Esophagus muscularis mucosa (tissue), 4 donors: ENCODE measurements around the gene PPP1R12B. TPM values are rescaled to one million over a fixed set of nuclear protein-coding genes. Genes with fewer than 3 reads are reported as not detected.
"Not testable (repeated sequence)": the region's sequence is repeated elsewhere in the genome, so short reads cannot be mapped to it uniquely, and the experiment has no call there.

Experiments
- DNase-seq: peaks from one replicate; pipeline ENCODE4 v3.0.0-alpha.2; 2017; ENCODE audit errors: extremely low spot score
- H3K27ac ChIP-seq, 4 donors: fragments of 200-600 bp; sonication (generic); replicated peaks in 1 of 4; 1 replicate in 3 of 4; 2 replicates in 1 of 4; pipeline ENCODE4 v1.5.1; 2016 to 2019; ENCODE audit warnings: mild to moderate bottlenecking in 1 of 4
- H3K27me3 ChIP-seq, 4 donors: fragments of 200-600 bp; sonication (generic); one replicate each; pipeline versions ENCODE4 v1.5.1 to v1.6.0; 2016 to 2019
- H3K36me3 ChIP-seq, 4 donors: fragments of 200-600 bp; sonication (generic); one replicate each; pipeline ENCODE4 v1.5.1; 2016 to 2019
- H3K4me1 ChIP-seq, 4 donors: fragments of 200-600 bp; sonication (generic); one replicate each; pipeline ENCODE4 v1.5.1; 2016 to 2019
- H3K4me3 ChIP-seq, 4 donors: fragments of 200-600 bp; sonication (generic); 1 replicate in 2 of 4; 2 replicates in 2 of 4; pipeline ENCODE4 v1.5.1; 2016 to 2019; ENCODE audit warnings: mild to moderate bottlenecking in 4 of 4, moderate library complexity in 1 of 4
- H3K9me3 ChIP-seq, 4 donors: fragments of 200-600 bp; sonication (generic); 1 replicate in 3 of 4; 2 replicates in 1 of 4; pipeline ENCODE4 v1.5.1; 2016 to 2019
- CTCF ChIP-seq, 3 experiments: fragments of 200-600 bp in 2 of 3; fragments of 450-650 bp in 1 of 3; sonication (generic) in 2 of 3; IDR thresholded peaks; one replicate each; pipeline ENCODE4 v1.5.1; 2017 to 2019; ENCODE audit warnings: antibody characterized with exemption in 3 of 3, mild to moderate bottlenecking in 2 of 3, moderate library complexity in 1 of 3
- EP300 ChIP-seq: sonication (generic); formaldehyde crosslinking; IDR thresholded peaks from one replicate; pipeline ENCODE4 v1.6.1; 2017; ENCODE audit warnings: antibody characterized with exemption
- POLR2A ChIP-seq: fragments of 450-650 bp; IDR thresholded peaks from one replicate; pipeline ENCODE4 v1.6.1; 2017; ENCODE audit warnings: antibody characterized with exemption, moderate library complexity, mild to moderate bottlenecking, low read depth
- POLR2AphosphoS5 ChIP-seq, 2 donors: sonication (generic); formaldehyde crosslinking; IDR thresholded peaks; one replicate each; pipeline ENCODE4 v1.6.1; 2017; ENCODE audit warnings: antibody characterized with exemption in 2 of 2
- WGBS: methylation state at CpG from one replicate; pipeline ENCODE4 v1.1.5; 2018; 5-methylcytosine and 5-hydroxymethylcytosine counted together
- intact Hi-C: fragments of 100-400 bp; cut with DNase I; formaldehyde crosslinking; loops from one replicate; pipeline ENCODE4 v1.15.1; 2023
- total RNA-seq, 4 donors: library from RNA; depleted of rRNA; stranded (reverse); fragments of >200 nt; gene quantifications; one replicate each; pipeline versions ENCODE4 v1.1.0 to v1.2.1, GENCODE V29; 2016

PPP1R12B gene
- total RNA-seq, 4 donors from 2014 or later: 692 to 1,262 (median 949) TPM

- peak overlapping the region; percentile 62 to 92 (median 81) for H3K27ac ChIP-seq
- H3K27me3 ChIP-seq, DNase-seq, H3K9me3 ChIP-seq, H3K36me3 ChIP-seq, intact Hi-C loops: not testable (repeated sequence)
- 56% methylated on average over 4 of the region's 4 CpGs for WGBS
- peak in 1 of 2 donors; percentile 29 for TF ChIP-seq POLR2AphosphoS5 (IDR thresholded peaks at IDR 0.05)
- peak overlapping the region in 2 of 4 donors; percentile 7 to 11 for H3K4me3 ChIP-seq
- H3K4me1 ChIP-seq: peaks cover 52 to 97% (median 92%) of the 10 kb centered on the region in 4 donors
Measured at GRCh38 chr1:202554619-202555018, 206.1 kb downstream of the PPP1R12B start.

DNA sequence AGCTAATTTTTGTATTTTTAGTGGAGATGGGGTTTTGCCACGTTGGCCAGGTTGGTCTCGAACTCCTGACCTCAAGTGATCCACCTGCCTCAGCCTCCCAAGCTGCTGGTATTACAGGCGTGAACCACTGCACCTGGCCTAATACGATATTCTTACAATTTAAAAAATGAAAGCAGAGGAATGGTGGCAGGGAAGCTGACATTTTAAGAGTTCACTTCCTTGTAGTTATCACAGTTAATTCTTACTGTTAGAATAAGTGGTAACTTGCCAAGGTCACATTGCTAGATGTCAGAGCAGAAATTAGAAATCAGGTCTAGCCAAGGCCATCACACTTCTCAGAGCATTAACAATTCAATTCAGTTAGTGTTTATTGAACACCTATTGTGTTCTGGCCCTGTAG lies 207.5 kb downstream of the PPP1R12B start:
- Histone ChIP-seq H3K27ac (peak overlapping the region; percentile 67 to 92 (median 81)), H3K4me1 (peaks cover 65 to 95% (median 93%) of the 10 kb centered on the region in 4 donors)
- H3K27me3 ChIP-seq, H3K4me3 ChIP-seq, H3K36me3 ChIP-seq, DNase-seq, intact Hi-C loops, H3K9me3 ChIP-seq: not testable (repeated sequence)
- 63% methylated on average over 4 of the region's 4 CpGs for WGBS

- H3K9me3 ChIP-seq, H3K36me3 ChIP-seq, H3K4me3 ChIP-seq, DNase-seq, H3K27me3 ChIP-seq, intact Hi-C loops: not testable (repeated sequence)
- Histone ChIP-seq H3K27ac (peak overlapping the region; percentile 13 to 92 (median 78)), H3K4me1 (peaks cover 66 to 97% (median 94%) of the 10 kb centered on the region in 4 donors)
- WGBS: 56% methylated on average over 1 of the region's 1 CpG
Measured at GRCh38 chr1:202557662-202558061, 209.2 kb downstream of the PPP1R12B start.

DNA sequence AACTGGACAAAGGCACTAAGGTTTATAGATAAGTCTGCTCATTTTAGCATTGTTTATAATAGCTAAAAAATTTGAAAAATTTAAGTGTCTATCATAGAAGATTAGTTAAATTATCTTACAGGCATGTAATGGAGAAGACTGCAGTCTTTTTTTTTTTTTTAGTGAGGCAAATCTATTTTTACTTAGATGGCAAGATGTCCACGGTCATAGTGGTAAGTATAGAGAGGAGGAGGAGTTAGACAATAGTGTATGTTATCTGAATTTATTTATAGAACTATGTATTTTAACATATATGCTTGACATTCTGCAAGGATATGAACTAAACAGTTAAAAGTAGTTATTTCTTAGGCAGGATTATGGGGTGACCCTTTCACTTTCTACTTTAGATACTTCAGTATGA lies 212.7 kb downstream of the PPP1R12B start:
- Histone ChIP-seq H3K4me3 (no peak overlapping the region), H3K36me3 (peaks cover 0 to 44% (median 17%) of the 10 kb centered on the region in 4 donors), H3K27me3 (no peaks in the 10 kb centered on the region), H3K9me3 (no peaks in the 10 kb centered on the region), H3K27ac (peak overlapping the region; percentile 68 to 84 (median 80)), H3K4me1 (peaks cover 77 to 100% (median 96%) of the 10 kb centered on the region in 4 donors)
- 51% methylated on average over 1 of the region's 1 CpG for WGBS
- no peak for DNase-seq
- TF ChIP-seq POLR2A (no peak), POLR2AphosphoS5 (IDR thresholded peaks at IDR 0.05) (no peak), CTCF (IDR thresholded peaks at IDR 0.05) (no peak), EP300 (no peak)
- intact Hi-C loops: no loop called here

- WGBS: 67% methylated on average over 2 of the region's 2 CpGs
Measured at GRCh38 chr1:202561726-202562443, 213.4 kb downstream of the PPP1R12B start.

More at GRCh38 chr1:202561726-202562443, 213.4 kb downstream of the PPP1R12B start:
- peaks cover 79 to 100% (median 96%) of the 10 kb centered on the region in 4 donors for H3K4me1 ChIP-seq
- H3K36me3 ChIP-seq: peaks cover 0 to 46% (median 17%) of the 10 kb centered on the region in 4 donors
- no peak for DNase-seq
- TF ChIP-seq CTCF (IDR thresholded peaks at IDR 0.05) (peak in 1 of 3 experiments; percentile 30), POLR2A (no peak), EP300 (no peak)
- H3K27me3 ChIP-seq: no peaks in the 10 kb centered on the region
- peak overlapping the region; percentile 68 to 84 (median 80) for H3K27ac ChIP-seq
- no peak overlapping the region for H3K4me3 ChIP-seq
- intact Hi-C loops: no loop called here
- no peaks in the 10 kb centered on the region for H3K9me3 ChIP-seq
